Hepatocyte (in vitro differentiated cells): ENCODE measurements around the gene PLXNB1. TPM values are rescaled to one million over a fixed set of nuclear protein-coding genes. Genes with fewer than 3 reads are reported as not detected.

ENCODE experiments used
- DNase-seq: peaks from one replicate; pipeline ENCODE4 v3.0.0-alpha.2; 2016; ENCODE audit warnings: low spot score
- H2AFZ ChIP-seq: fragments of 200-600 bp; sonication (generic); 2 replicates; pipeline ENCODE4 v1.6.0; 2016; ENCODE audit warnings: antibody characterized with exemption, mild to moderate bottlenecking
- H3K27ac ChIP-seq: fragments of 200-600 bp; sonication (generic); 2 replicates; pipeline ENCODE4 v1.5.1; 2016; ENCODE audit warnings: mild to moderate bottlenecking
- H3K27me3 ChIP-seq: fragments of 200-600 bp; sonication (generic); 2 replicates; pipeline ENCODE4 v1.6.1; 2016
- H3K36me3 ChIP-seq: fragments of 200-600 bp; sonication (generic); replicated peaks from 2 replicates; pipeline ENCODE4 v1.5.1; 2016; ENCODE audit warnings: low read depth; ENCODE audit not compliant: insufficient read depth
- H3K4me1 ChIP-seq: fragments of 200-600 bp; sonication (generic); 2 replicates; pipeline ENCODE4 v1.5.1; 2016; ENCODE audit warnings: mild to moderate bottlenecking, moderate library complexity; ENCODE audit not compliant: insufficient read depth
- H3K4me2 ChIP-seq: fragments of 200-600 bp; sonication (generic); 2 replicates; pipeline ENCODE4 v1.6.0; 2016
- H3K4me3 ChIP-seq: fragments of 200-600 bp; sonication (generic); 2 replicates; pipeline ENCODE4 v1.5.1; 2016; ENCODE audit warnings: mild to moderate bottlenecking
- H3K79me2 ChIP-seq: fragments of 200-600 bp; sonication (generic); 2 replicates; pipeline ENCODE4 v1.6.0; 2017; ENCODE audit warnings: mild to moderate bottlenecking
- H3K9me2 ChIP-seq: fragments of 200-600 bp; sonication (generic); replicated peaks from 2 replicates; pipeline ENCODE4 v1.6.0; 2017; ENCODE audit warnings: mild to moderate bottlenecking; ENCODE audit not compliant: insufficient read depth
- H3K9me3 ChIP-seq: fragments of 200-600 bp; sonication (generic); 2 replicates; pipeline ENCODE4 v1.5.1; 2016; ENCODE audit warnings: low read depth, mild to moderate bottlenecking
- H4K20me1 ChIP-seq: fragments of 200-600 bp; sonication (generic); 2 replicates; pipeline ENCODE4 v1.6.0; 2016; ENCODE audit warnings: mild to moderate bottlenecking; ENCODE audit not compliant: insufficient read depth, poor library complexity, severe bottlenecking
- EZH2 ChIP-seq: fragments of 200-600 bp; sonication (generic); IDR thresholded peaks from 2 replicates; pipeline ENCODE4 v1.6.1; 2016; ENCODE audit warnings: antibody characterized with exemption, mild to moderate bottlenecking, borderline replicate concordance
- EZH2phosphoT487 ChIP-seq: fragments of 200-600 bp; sonication (generic); IDR thresholded peaks from one replicate; pipeline ENCODE4 v1.6.1; 2018; ENCODE audit warnings: antibody characterized with exemption, mild to moderate bottlenecking, low read depth, moderate library complexity; ENCODE audit not compliant: unreplicated experiment, severe bottlenecking
- WGBS: methylation state at CpG from one replicate; pipeline ENCODE4 v1.1.6; 2016; ENCODE audit warnings: low lambda C conversion rate; ENCODE audit errors: missing lambda C conversion rate; 5-methylcytosine and 5-hydroxymethylcytosine counted together
- polyA plus RNA-seq: library from polyadenylated mRNA; unstranded; fragments of >200 nt; fragmentation: Nextera tagmentation; extraction: Ambion mirVana; gene quantifications from 2 replicates; pipeline ENCODE4 v1.2.1, GENCODE V29; 2016
- total RNA-seq: library from RNA; depleted of rRNA; stranded (reverse); fragments of >200 nt; gene quantifications from 2 replicates; pipeline ENCODE4 v1.2.3, GENCODE V29; 2014
- TF ChIP-seq, protein P1 (sequence below): fragments of 200-600 bp; sonication (generic); IDR thresholded peaks from 2 replicates; pipeline ENCODE4 v1.5.1; 2016; ENCODE audit warnings: antibody characterized with exemption, mild to moderate bottlenecking; ENCODE audit not compliant: poor library complexity

PLXNB1 gene
- total and polyA plus RNA-seq, 2 experiments from 2014 or later = 71.3 to 74.5 TPM

DNA sequence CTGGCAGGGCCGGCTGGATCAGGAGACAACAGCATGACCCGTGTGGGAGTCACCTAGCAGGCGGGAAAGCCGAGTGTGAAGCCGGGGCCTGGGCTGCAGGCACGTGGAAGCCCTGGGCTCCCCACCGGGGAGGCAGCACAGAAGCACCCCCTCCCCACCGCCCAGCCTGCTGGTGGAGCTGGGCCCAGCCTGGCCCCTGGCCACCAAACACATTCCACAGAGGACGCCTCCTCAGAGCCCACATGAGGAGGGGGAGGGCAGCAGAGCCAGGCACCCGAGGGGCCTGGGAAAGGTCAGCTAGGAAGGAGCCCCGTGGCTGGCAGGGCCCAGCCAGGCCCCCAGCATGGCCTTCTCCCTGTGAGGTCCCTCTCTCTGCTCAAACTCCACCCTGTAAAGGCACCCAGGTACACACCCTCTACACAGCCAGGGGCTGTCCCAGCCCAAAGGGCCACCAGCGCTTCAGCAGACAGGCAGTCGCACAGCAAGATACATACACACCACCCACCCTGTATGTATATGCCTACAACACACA lies 4.5 kb downstream of the PLXNB1 start:
- Histone ChIP-seq H4K20me1 (peaks cover 49% of the 10 kb centered on the region), H3K4me2 (peak overlapping the region; percentile 97), H3K9me3 (no peaks in the 10 kb centered on the region), H3K4me3 (no peak overlapping the region), H3K79me2 (peaks cover 76% of the 10 kb centered on the region), H3K4me1 (peaks cover 38% of the 10 kb centered on the region), H3K27ac (peak overlapping the region; percentile 51), H2AFZ (no peak overlapping the region), H3K36me3 (no peaks in the 10 kb centered on the region), H3K27me3 (no peaks in the 10 kb centered on the region), H3K9me2 (no peaks in the 10 kb centered on the region)
- no peak for DNase-seq
- TF ChIP-seq EZH2 = no peak
- no peak for TF ChIP-seq EZH2phosphoT487
- TF ChIP-seq, protein P1, sequence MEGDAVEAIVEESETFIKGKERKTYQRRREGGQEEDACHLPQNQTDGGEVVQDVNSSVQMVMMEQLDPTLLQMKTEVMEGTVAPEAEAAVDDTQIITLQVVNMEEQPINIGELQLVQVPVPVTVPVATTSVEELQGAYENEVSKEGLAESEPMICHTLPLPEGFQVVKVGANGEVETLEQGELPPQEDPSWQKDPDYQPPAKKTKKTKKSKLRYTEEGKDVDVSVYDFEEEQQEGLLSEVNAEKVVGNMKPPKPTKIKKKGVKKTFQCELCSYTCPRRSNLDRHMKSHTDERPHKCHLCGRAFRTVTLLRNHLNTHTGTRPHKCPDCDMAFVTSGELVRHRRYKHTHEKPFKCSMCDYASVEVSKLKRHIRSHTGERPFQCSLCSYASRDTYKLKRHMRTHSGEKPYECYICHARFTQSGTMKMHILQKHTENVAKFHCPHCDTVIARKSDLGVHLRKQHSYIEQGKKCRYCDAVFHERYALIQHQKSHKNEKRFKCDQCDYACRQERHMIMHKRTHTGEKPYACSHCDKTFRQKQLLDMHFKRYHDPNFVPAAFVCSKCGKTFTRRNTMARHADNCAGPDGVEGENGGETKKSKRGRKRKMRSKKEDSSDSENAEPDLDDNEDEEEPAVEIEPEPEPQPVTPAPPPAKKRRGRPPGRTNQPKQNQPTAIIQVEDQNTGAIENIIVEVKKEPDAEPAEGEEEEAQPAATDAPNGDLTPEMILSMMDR = no peak
- WGBS = 47% methylated on average over 13 of the region's 13 CpGs

DNA sequence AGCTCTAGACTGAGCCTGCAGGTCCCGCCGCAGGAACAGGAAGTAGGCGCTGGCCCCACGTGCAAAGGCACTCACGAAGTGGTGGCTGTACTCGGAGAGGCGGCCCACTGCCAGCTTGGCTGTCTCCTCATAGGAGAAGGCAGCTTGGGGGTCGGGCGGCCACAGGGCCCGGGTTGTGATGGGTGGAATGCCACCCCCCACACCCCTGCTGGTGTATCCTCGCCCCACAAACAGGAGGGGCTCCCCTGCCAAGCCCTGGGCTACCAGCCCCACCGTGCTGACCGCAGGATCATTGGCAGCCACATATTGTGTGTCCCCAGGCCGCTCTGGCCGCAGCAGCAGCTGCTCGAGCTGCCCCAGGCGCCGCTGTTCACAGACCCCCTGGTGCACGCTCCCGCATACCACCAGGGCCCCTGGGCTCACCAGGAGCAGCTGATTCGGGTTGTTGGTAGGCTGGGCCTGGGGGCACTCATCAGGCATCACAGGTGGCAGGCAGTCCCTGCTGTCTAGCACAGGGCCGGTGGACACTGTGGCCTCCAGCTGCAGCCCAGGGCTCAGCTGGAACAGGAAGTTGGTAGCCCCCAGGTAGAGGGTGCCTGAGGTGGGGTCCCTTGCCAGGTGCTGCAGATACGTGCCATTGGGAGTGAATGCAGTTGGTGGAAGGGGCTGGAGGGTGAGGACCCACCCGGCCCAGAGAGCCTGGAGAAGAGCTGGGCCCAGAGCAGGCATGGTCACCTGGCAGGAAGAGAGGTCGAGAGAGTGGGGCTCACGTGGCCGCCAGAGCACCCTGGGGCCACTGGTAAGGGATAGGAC lies 5.8 kb downstream of the PLXNB1 start:
- no peak overlapping the region for H3K27ac ChIP-seq
- no peaks in the 10 kb centered on the region for H3K9me2 ChIP-seq
- no peaks in the 10 kb centered on the region for H3K36me3 ChIP-seq
- 93% methylated on average over 27 of the region's 27 CpGs for WGBS
- H3K4me2 ChIP-seq = no peak overlapping the region
- H3K27me3 ChIP-seq = no peaks in the 10 kb centered on the region
- H3K79me2 ChIP-seq = peaks cover 76% of the 10 kb centered on the region
- H4K20me1 ChIP-seq = peaks cover 49% of the 10 kb centered on the region
- H3K4me1 ChIP-seq = peaks cover 34% of the 10 kb centered on the region
- DNase-seq = no peak
- TF ChIP-seq EZH2phosphoT487 = no peak
- TF ChIP-seq, protein P1 = no peak
- TF ChIP-seq EZH2 = no peak
- no peaks in the 10 kb centered on the region for H3K9me3 ChIP-seq
- no peak overlapping the region for H2AFZ ChIP-seq
- H3K4me3 ChIP-seq = no peak overlapping the region

DNA sequence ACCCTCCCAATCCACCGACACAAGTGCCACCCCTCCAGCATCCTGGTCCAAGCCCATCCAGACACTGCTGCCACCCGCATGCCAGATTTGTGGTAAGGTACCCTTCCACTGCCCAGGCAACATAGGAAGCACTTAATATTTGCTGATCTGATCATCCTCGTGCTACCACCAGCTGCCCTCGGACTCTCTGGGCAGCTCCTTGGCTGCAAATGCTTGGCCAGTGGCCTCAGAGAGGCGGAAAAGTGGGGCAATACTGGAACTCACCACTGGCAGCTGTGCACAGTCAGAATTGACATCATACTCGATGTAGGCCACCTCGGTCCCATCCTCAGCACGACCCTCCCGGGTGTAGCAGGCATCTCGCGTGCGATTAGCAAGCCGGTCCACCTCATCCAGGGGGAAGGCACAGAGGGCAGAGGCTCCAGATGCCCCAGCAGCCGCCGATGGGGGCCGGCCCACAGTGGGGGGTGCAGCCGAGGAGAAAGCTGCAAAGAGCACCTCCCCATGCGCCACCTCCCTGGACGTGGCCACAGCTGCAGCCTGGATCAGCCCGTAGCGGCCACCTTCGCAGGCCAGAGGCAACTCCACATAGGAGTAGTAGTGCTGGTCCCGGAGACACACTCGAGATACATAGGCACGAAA lies 6.5 kb downstream of the PLXNB1 start:
- no peaks in the 10 kb centered on the region for H3K9me2 ChIP-seq
- TF ChIP-seq EZH2phosphoT487 (no peak), EZH2 (no peak)
- TF ChIP-seq, protein P1 = no peak
- 94% methylated on average over 25 of the region's 25 CpGs for WGBS
- H3K27me3 ChIP-seq = no peaks in the 10 kb centered on the region
- H3K4me2 ChIP-seq = no peak overlapping the region
- H4K20me1 ChIP-seq = peaks cover 49% of the 10 kb centered on the region
- H3K4me1 ChIP-seq = peaks cover 34% of the 10 kb centered on the region
- no peak overlapping the region for H3K4me3 ChIP-seq
- no peaks in the 10 kb centered on the region for H3K9me3 ChIP-seq
- no peaks in the 10 kb centered on the region for H3K36me3 ChIP-seq
- no peak overlapping the region for H2AFZ ChIP-seq
- no peak for DNase-seq
- H3K79me2 ChIP-seq = peaks cover 69% of the 10 kb centered on the region
- no peak overlapping the region for H3K27ac ChIP-seq
